Neuronal stem cell (in vitro differentiated cells): Measurements from ENCODE around the gene RBBP7.

Source experiments
- DNase-seq: peaks from one replicate; pipeline ENCODE4 v3.0.0-alpha.2; 2013; ENCODE audit warnings: low spot score
- H2AFZ ChIP-seq: one replicate; pipeline ENCODE4 v1.6.1; 2013; ENCODE audit warnings: mild to moderate bottlenecking, low read length, inconsistent platforms
- H2AK5ac ChIP-seq: 2 replicates; pipeline ENCODE4 v1.6.1; 2013; ENCODE audit warnings: low read depth, mild to moderate bottlenecking, inconsistent platforms, low read length, moderate library complexity, mixed read lengths
- H2BK120ac ChIP-seq: 2 replicates; pipeline ENCODE4 v1.6.1; 2013; ENCODE audit warnings: low read depth, mild to moderate bottlenecking, inconsistent platforms, low read length, moderate library complexity, mixed read lengths
- H2BK12ac ChIP-seq: one replicate; pipeline ENCODE4 v1.6.1; 2013; ENCODE audit warnings: low read length, inconsistent platforms
- H2BK15ac ChIP-seq: 2 replicates; pipeline ENCODE4 v1.6.1; 2013; ENCODE audit warnings: mild to moderate bottlenecking, low read length, inconsistent platforms, mixed read lengths
- H2BK5ac ChIP-seq: one replicate; pipeline ENCODE4 v1.6.1; 2013; ENCODE audit warnings: inconsistent platforms, mild to moderate bottlenecking, low read length, moderate library complexity
- H3K14ac ChIP-seq: one replicate; pipeline ENCODE4 v1.6.1; 2013; ENCODE audit warnings: low read length, inconsistent platforms
- H3K18ac ChIP-seq: 2 replicates; pipeline ENCODE4 v1.6.1; 2013; ENCODE audit warnings: low read length, inconsistent platforms
- H3K23ac ChIP-seq: 2 replicates; pipeline ENCODE4 v1.6.1; 2013; ENCODE audit warnings: low read depth, mild to moderate bottlenecking, mixed read lengths, low read length, inconsistent platforms; ENCODE audit not compliant: poor library complexity
- H3K27ac ChIP-seq: replicated peaks from 3 replicates; pipeline ENCODE4 v1.5.1; 2013; ENCODE audit warnings: low read length, inconsistent platforms
- H3K27me3 ChIP-seq, 3 experiments: 2 replicates each; pipeline ENCODE4 v1.6.1; 2013; ENCODE audit warnings: low read length in 3 of 3, mild to moderate bottlenecking in 2 of 3, inconsistent platforms in 1 of 3, low read depth in 1 of 3, mixed read lengths in 1 of 3, moderate library complexity in 1 of 3; ENCODE audit not compliant: control insufficient read depth in 3 of 3, insufficient read depth in 3 of 3
- H3K36me3 ChIP-seq, 2 donors: replicated peaks in 1 of 2; 2 replicates each; pipeline ENCODE4 v1.6.1; 2013; ENCODE audit warnings: low read length in 2 of 2; ENCODE audit not compliant: control insufficient read depth in 2 of 2, insufficient read depth in 2 of 2
- H3K4ac ChIP-seq: 2 replicates; pipeline ENCODE4 v1.6.1; 2013; ENCODE audit warnings: inconsistent platforms, mild to moderate bottlenecking, low read length, moderate library complexity
- H3K4me1 ChIP-seq, 2 donors: 1 replicate in 1 of 2; 2 replicates in 1 of 2; pipeline ENCODE4 v1.6.1; 2013; ENCODE audit warnings: low read length in 2 of 2, low read depth in 1 of 2; ENCODE audit not compliant: control insufficient read depth in 2 of 2, insufficient read depth in 1 of 2
- H3K4me2 ChIP-seq: one replicate; pipeline ENCODE4 v1.6.1; 2013; ENCODE audit warnings: mild to moderate bottlenecking, low read length, inconsistent platforms; ENCODE audit not compliant: insufficient read depth, poor library complexity, severe bottlenecking
- H3K4me3 ChIP-seq, 2 donors: 2 replicates each; pipeline ENCODE4 v1.5.1; 2013; ENCODE audit warnings: low read length in 2 of 2, mild to moderate bottlenecking in 2 of 2, inconsistent platforms in 1 of 2, moderate library complexity in 1 of 2
- H3K79me1 ChIP-seq: one replicate; pipeline ENCODE4 v1.6.1; 2013; ENCODE audit warnings: low read depth, mild to moderate bottlenecking, inconsistent platforms, low read length, moderate library complexity
- H3K9ac ChIP-seq: one replicate; pipeline ENCODE4 v1.6.1; 2013; ENCODE audit warnings: mild to moderate bottlenecking, low read depth, low read length, inconsistent platforms; ENCODE audit not compliant: poor library complexity
- H3K9me3 ChIP-seq, 2 donors: replicated peaks in 1 of 2; 2 replicates each; pipeline versions ENCODE3 to v1.6.1; 2013; ENCODE audit warnings: low read length in 2 of 2, mild to moderate bottlenecking in 2 of 2, inconsistent platforms in 1 of 2, low read depth in 1 of 2, mixed read lengths in 1 of 2, moderate library complexity in 1 of 2; ENCODE audit not compliant: control insufficient read depth in 2 of 2, insufficient read depth in 1 of 2
- H4K8ac ChIP-seq: one replicate; pipeline ENCODE4 v1.6.1; 2013; ENCODE audit warnings: low read depth, mild to moderate bottlenecking, inconsistent platforms, low read length, moderate library complexity
- H4K91ac ChIP-seq: one replicate; pipeline ENCODE4 v1.6.1; 2013; ENCODE audit warnings: low read length, low read depth, mild to moderate bottlenecking, inconsistent platforms; ENCODE audit not compliant: poor library complexity
- WGBS, 2 donors: extraction: QIAGEN DNeasy Blood & Tissue Kit; methylation state at CpG; one replicate each; pipeline ENCODE4 v1.1.7; 2013; ENCODE audit warnings: missing lambda C conversion rate in 2 of 2, mixed read lengths in 1 of 2; ENCODE audit not compliant: insufficient read length in 2 of 2, insufficient replicate concordance in 1 of 2; ENCODE audit errors: extremely low coverage in 2 of 2; 5-methylcytosine and 5-hydroxymethylcytosine counted together

RBBP7 gene

DNA sequence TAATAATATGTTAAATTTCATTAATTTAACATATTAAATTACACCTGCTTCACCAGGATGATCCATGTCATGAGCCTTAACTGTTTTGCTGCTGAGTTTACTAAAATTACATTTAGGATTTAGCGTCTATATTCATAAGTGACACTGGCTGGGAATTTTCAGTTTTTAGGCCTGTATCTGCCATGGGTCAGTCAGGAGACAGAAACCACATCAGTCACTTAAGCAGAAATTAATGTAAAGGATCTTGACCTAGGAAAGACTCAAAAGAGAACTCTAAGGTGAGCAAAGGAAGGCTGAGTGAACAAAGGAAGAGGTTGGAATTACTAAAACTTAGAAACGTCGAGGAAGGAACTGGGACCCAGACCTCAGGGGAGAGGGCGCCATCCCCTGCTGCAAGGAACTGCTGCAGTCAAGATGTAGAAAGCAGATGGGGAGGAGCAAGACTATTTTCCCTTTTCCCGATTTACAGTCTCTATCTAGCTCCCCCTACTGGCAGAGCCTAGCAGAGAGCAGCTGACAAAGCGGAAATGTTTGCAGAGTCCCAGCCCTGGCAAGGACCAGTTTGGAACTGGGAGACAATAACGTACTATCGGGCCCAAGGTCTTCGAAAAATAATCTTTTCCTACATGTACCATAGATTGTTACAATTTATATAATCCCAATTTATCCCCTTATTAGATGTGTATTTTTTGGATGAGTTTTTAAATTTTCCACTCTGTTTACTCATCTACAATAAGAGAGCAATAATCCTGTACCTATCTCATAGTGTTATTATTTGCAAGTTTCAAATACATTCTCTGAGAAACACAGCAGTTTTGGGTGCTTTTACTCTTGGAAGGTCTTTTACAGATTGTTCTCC, 22.6 kb upstream of the RBBP7 start:
- H2AFZ ChIP-seq = peak overlapping the region; percentile 77
- H3K27ac ChIP-seq = no peak overlapping the region
- H3K14ac ChIP-seq = no peak overlapping the region
- H3K4ac ChIP-seq = no peak overlapping the region
- H3K36me3 ChIP-seq = no peaks in the 10 kb centered on the region
- H3K9ac ChIP-seq = no peak overlapping the region
- no peaks in the 10 kb centered on the region for H3K4me1 ChIP-seq
- WGBS, 2 donors = no CpG with 5 or more reads among the region's 9 CpGs
- H3K79me1 ChIP-seq = no peaks in the 10 kb centered on the region
- H2BK5ac ChIP-seq = no peak overlapping the region
- H3K27me3 ChIP-seq = peaks cover 0 to 36% (median 0%) of the 10 kb centered on the region in 3 experiments
- no peak overlapping the region for H3K18ac ChIP-seq
- H3K23ac ChIP-seq = no peak overlapping the region
- no peak overlapping the region for H3K4me3 ChIP-seq
- no peak overlapping the region for H4K91ac ChIP-seq
- no peak overlapping the region for H3K4me2 ChIP-seq
- no peak overlapping the region for H2BK15ac ChIP-seq
- no peaks in the 10 kb centered on the region for H3K9me3 ChIP-seq
- no peak overlapping the region for H4K8ac ChIP-seq
- no peak overlapping the region for H2BK12ac ChIP-seq
- peak; percentile 58 for DNase-seq
- H2BK120ac ChIP-seq = no peak overlapping the region
- no peak overlapping the region for H2AK5ac ChIP-seq

GRCh38 chrX:16885628-16886027, 15.5 kb upstream of the RBBP7 start:
- H2BK12ac ChIP-seq = no peak overlapping the region
- H3K9ac ChIP-seq = no peak overlapping the region
- no peak overlapping the region for H2BK15ac ChIP-seq
- H2BK120ac ChIP-seq = no peak overlapping the region
- peaks cover 0 to 52% (median 0%) of the 10 kb centered on the region in 3 experiments for H3K27me3 ChIP-seq
- H2BK5ac ChIP-seq = no peak overlapping the region
- DNase-seq = no peak
- H3K27ac ChIP-seq = no peak overlapping the region
- no peaks in the 10 kb centered on the region for H3K4me1 ChIP-seq
- no peak overlapping the region for H3K14ac ChIP-seq
- no peaks in the 10 kb centered on the region for H3K79me1 ChIP-seq
- no peaks in the 10 kb centered on the region for H3K9me3 ChIP-seq
- no peak overlapping the region for H3K4me2 ChIP-seq
- no peak overlapping the region for H4K91ac ChIP-seq
- no peaks in the 10 kb centered on the region for H3K36me3 ChIP-seq
- no peak overlapping the region for H3K23ac ChIP-seq
- no peak overlapping the region for H2AFZ ChIP-seq
- H3K4me3 ChIP-seq = no peak overlapping the region
- no peak overlapping the region for H3K18ac ChIP-seq
- no peak overlapping the region for H2AK5ac ChIP-seq
- no peak overlapping the region for H3K4ac ChIP-seq
- WGBS, 2 donors = no CpG with 5 or more reads among the region's 1 CpG
- no peak overlapping the region for H4K8ac ChIP-seq

- Histone ChIP-seq H2BK120ac (no peak overlapping the region), H4K91ac (no peak overlapping the region), H2BK5ac (no peak overlapping the region), H3K27ac (no peak overlapping the region), H4K8ac (no peak overlapping the region), H3K9me3 (no peaks in the 10 kb centered on the region), H2AFZ (no peak overlapping the region), H3K27me3 (peaks cover 0 to 61% (median 0%) of the 10 kb centered on the region in 3 experiments), H3K4me3 (no peak overlapping the region), H3K18ac (no peak overlapping the region), H2AK5ac (no peak overlapping the region), H3K4me2 (no peak overlapping the region), H3K4me1 (no peaks in the 10 kb centered on the region), H3K4ac (no peak overlapping the region), H2BK15ac (no peak overlapping the region), H3K36me3 (no peaks in the 10 kb centered on the region), H2BK12ac (no peak overlapping the region), H3K14ac (no peak overlapping the region), H3K79me1 (no peaks in the 10 kb centered on the region), H3K9ac (no peak overlapping the region), H3K23ac (no peak overlapping the region)
- WGBS, 2 donors = no CpG with 5 or more reads among the region's 3 CpGs
- no peak for DNase-seq
Measured at GRCh38 chrX:16883487-16883804, 13.3 kb upstream of the RBBP7 start.

- no peak overlapping the region for H4K91ac ChIP-seq
- no peak overlapping the region for H2BK5ac ChIP-seq
- H3K14ac ChIP-seq = no peak overlapping the region
- H2BK120ac ChIP-seq = no peak overlapping the region
- H2AFZ ChIP-seq = peak overlapping the region; percentile 68
- H3K27me3 ChIP-seq = peaks cover 0 to 64% (median 0%) of the 10 kb centered on the region in 3 experiments
- H3K4me2 ChIP-seq = peak overlapping the region; percentile 66
- H4K8ac ChIP-seq = no peak overlapping the region
- H2BK12ac ChIP-seq = no peak overlapping the region
- H3K9me3 ChIP-seq = no peaks in the 10 kb centered on the region
- no peak overlapping the region for H2BK15ac ChIP-seq
- H3K4ac ChIP-seq = no peak overlapping the region
- no peak overlapping the region for H2AK5ac ChIP-seq
- H3K4me3 ChIP-seq = peak overlapping the region; percentile 16 to 78
- no peaks in the 10 kb centered on the region for H3K36me3 ChIP-seq
- WGBS, 2 donors = no CpG with 5 or more reads among the region's 27 CpGs
- no peak overlapping the region for H3K23ac ChIP-seq
- no peak overlapping the region for H3K27ac ChIP-seq
- DNase-seq = peak; percentile 48
- no peak overlapping the region for H3K9ac ChIP-seq
- H3K4me1 ChIP-seq = no peaks in the 10 kb centered on the region
- no peaks in the 10 kb centered on the region for H3K79me1 ChIP-seq
- peak overlapping the region; percentile 27 for H3K18ac ChIP-seq
Measured at GRCh38 chrX:16882702-16883486, 12.7 kb upstream of the RBBP7 start.
